Stimulated activated CD8-positive, alpha-beta memory T cell treated with anti-CD3 and anti-CD28 coated beads, Interleukin-4, amount 100 ng/mL, for 1 hour (primary cell): ENCODE results near the gene CLN6.
"Not testable (repeated sequence)": the region's sequence is repeated elsewhere in the genome, so short reads cannot be mapped to it uniquely, and the experiment has no call there.

ENCODE experiments used
- DNase-seq, 2 donors: peaks; one replicate each; pipeline ENCODE4 v3.0.0-alpha.2; 2020; ENCODE audit warnings: low read depth in 2 of 2, low spot score in 1 of 2

The CLN6 gene

GRCh38 chr15:68192117-68192516 is 37.4 kb downstream of the CLN6 start:
- no peak for DNase-seq

DNA sequence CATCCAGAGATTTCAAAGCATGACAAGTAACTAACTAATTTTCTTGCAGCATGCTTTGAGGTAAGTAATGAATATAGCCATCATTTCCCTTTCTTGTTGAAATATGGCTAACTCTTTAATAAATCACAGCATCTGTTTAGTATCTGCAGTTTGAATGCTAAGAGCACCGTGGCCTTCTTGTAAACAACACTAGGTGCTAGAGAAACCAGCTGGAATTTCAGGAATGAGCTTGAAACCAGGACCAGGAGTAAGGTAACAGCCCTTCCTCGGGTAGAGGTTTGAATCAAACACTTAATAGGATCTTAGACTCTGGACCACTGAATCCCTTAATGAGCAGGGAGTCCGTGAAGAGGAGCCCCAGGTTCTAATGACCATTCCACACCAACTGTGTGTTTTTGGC is 38.0 kb downstream of the CLN6 start:
- no peak for DNase-seq

DNA sequence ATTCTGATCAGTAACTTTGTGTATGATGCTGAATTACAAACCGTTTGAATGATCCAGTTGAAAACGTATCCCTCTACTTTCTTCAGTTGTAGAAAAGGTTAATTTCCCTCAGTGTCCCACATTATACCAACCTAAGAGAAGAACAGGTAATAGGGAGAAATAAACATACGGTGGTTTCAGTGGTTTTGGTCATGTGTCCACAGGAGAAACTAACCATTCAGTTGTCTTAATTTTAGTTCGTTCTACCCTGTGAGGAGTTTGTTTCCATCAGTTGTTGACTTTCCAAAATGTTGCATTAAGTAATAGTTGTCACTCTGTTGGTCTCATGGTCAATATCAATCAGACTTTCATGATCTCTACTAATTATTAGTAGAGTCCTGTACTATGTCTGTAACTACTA is 39.5 kb downstream of the CLN6 start:
- no peak for DNase-seq

DNA sequence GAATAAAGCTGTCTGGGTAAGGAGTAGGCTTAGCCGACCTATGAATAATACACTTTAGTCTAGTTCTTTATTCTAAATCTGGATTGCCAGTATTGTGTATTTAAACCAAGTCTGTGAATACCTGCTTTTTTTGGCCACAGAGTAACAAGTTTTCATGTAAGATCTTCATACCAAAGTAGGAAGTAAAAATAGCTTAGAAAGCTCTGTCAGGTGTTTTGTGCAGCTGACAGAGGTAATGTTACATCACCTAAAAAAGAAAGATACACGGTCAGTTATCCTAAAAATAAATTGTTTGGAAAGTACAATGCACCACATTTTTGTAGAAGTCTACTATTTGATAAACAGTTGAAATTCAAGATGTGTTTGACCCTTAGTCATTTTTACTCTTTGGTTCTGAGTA is 40.9 kb downstream of the CLN6 start:
- DNase-seq: no peak

- no peak for DNase-seq
Measured at GRCh38 chr15:68187559-68187958, 42.0 kb downstream of the CLN6 start.

GRCh38 chr15:68186671-68187397 is 42.7 kb downstream of the CLN6 start:
- DNase-seq: no peak

GRCh38 chr15:68184616-68185480 is 44.7 kb downstream of the CLN6 start:
- no peak for DNase-seq

DNA sequence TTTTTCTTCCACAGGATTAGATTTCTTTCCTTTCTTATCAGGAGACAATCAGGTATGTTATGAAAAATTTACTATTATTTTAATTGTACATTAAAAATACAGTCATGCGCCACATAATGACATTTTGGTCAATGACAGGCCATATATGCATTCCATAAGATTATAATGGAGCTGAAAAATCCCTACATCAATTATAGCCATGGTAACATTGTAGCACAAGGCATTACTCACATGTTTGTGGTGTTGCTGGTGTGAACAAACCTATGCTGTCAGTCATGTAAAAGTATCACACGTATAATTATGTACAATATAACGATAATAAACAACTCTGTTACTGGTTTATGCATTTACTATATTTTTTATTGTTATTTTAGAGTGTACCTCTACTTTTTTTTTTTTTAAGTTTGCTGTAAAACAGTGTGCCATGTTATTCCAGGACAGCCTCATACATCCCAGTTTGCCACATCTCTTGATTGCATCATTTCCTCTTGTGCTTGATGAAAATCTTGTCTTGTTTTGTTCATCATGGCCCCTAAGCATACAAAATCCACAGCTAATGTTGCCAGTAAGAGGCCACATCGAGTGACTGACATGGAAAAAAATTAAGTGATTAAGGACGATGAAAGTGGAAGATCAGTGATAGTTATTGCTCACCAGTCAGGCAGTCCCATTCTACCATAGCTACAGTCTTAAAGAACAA is 45.8 kb downstream of the CLN6 start:
- DNase-seq: no peak

- no peak for DNase-seq
Measured at GRCh38 chr15:68177742-68178141, 51.8 kb downstream of the CLN6 start.

DNA sequence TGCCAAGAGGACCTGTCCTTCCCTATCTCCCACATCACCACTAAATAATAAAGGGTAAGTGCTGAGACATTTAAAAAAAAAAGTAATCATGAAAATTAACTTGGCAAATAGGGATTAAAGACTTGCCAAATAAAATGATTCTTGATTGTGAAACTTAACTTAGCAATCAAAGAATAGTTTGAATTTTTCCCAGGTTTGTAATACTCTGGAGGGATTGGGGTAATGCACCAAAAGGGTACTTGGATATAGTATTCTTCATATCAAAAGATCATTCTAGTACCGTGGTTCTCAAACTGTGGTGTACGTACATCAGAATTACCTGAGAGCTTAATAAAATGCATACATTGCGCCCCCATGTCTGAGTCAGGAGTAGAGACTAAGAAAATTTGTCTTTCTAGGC is 52.9 kb downstream of the CLN6 start:
- no peak for DNase-seq

- DNase-seq: no peak
Measured at GRCh38 chr15:68175526-68175925, 54.0 kb downstream of the CLN6 start.

GRCh38 chr15:68173119-68173518 is 56.4 kb downstream of the CLN6 start:
- DNase-seq: no peak

- not testable (repeated sequence) for DNase-seq
Measured at GRCh38 chr15:68172037-68172436, 57.5 kb downstream of the CLN6 start.

GRCh38 chr15:68166847-68167246 is 62.7 kb downstream of the CLN6 start:
- no peak for DNase-seq

- DNase-seq: no peak
Measured at GRCh38 chr15:68163191-68163590, 66.3 kb downstream of the CLN6 start.

DNA sequence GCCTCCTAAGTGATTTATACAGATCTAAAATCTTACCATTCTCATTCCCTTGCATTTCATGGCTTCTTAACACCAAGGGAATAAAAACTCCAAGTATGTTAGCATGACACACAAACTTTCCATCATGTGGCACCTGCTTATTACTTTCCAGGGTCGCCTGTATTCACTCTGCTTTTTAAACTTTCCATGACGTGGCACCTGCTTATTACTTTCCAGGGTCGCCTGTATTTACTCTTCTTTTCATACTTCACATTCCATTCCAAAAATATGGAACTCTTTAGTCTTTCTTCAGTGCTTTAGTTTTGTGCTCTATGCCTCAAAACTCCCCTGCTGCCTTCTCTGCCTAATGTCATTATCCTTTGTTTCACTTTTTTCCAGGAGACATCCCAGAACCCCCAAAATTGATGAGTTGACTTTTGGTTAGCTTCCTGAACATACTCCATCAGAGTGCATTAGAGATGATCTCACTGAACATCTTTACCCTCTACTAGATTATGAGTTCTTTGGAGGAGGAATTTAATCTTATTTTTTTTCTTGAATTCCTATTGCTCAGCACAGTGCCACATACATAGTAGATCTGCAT is 71.4 kb downstream of the CLN6 start:
- no peak for DNase-seq

DNA sequence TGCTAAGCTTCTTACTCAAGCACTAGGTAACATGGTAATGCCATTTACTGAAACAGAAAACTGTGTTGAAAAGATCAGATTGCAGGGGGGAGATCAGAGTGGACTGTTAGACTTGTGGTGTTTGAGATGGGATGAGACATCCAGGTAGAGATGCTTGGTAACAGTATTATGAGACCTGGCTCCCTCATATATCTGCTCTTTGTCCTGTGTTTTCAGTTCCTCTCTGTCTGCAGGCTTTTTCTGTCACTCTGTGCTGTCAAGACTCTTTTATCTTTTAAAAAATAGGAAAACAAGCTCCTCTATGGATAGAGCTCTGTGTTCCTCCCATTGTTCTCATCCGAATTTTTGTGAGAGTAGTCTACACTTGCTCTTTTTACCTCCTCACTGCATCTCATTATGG is 72.5 kb downstream of the CLN6 start:
- no peak for DNase-seq
